Measurements from ENCODE around the gene GTF2A2. TPM values are rescaled to one million over a fixed set of nuclear protein-coding genes. Genes with fewer than 3 reads are reported as not detected.

GTF2A2 gene
- total RNA-seq, 4 donors from 2014 or later = 13.1 to 49.8 (median 22.9) TPM

- peaks cover 0 to 53% (median 21%) of the 10 kb centered on the region in 4 donors for H3K4me1 ChIP-seq
- H3K27ac ChIP-seq = peak overlapping the region; percentile 96 to 98 (median 98)
- H3K27me3 ChIP-seq = no peaks in the 10 kb centered on the region
- peak; percentile 84 to 87 for DNase-seq (ENCODE audit: low spot score in 2 of 2)
- H3K9me3 ChIP-seq = no peaks in the 10 kb centered on the region
- H3K4me3 ChIP-seq = peak overlapping the region; percentile 78 to 100 (median 91)
- H3K36me3 ChIP-seq = no peaks in the 10 kb centered on the region
- TF ChIP-seq POLR2A (IDR thresholded peaks at IDR 0.05) (no peak), EP300 (IDR thresholded peaks at IDR 0.05) (no peak), CTCF (IDR thresholded peaks at IDR 0.05) (no peak)
- 1 to 2% methylated on average over 25 of the region's 25 CpGs for WGBS, 2 donors
Observed at GRCh38 chr15:59689626-59690236, 32.4 kb upstream of the GTF2A2 start.

- peak; percentile 98 for DNase-seq (ENCODE audit: low spot score in 2 of 2)
- H3K4me3 ChIP-seq = peak within 1 kb of the TSS; percentile 78 to 100 (median 91)
- H3K4me1 ChIP-seq = peaks cover 0 to 59% (median 24%) of the 10 kb centered on the region in 4 donors
- H3K27me3 ChIP-seq = no peaks in the 10 kb centered on the region
- no peaks in the 10 kb centered on the region for H3K36me3 ChIP-seq
- peak within 1 kb of the TSS; percentile 96 to 98 (median 98) for H3K27ac ChIP-seq
- peak; percentile 54 to 91 for TF ChIP-seq EP300 (IDR thresholded peaks at IDR 0.05)
- TF ChIP-seq POLR2A (IDR thresholded peaks at IDR 0.05) = peak; percentile 78 to 84
- TF ChIP-seq CTCF (IDR thresholded peaks at IDR 0.05) = peak in 1 of 5 experiments; percentile 19
- 0% methylated on average over 36 to 68 of the region's 78 CpGs for WGBS, 2 donors
- H3K9me3 ChIP-seq = no peaks in the 10 kb centered on the region
Observed at GRCh38 chr15:59688782-59689625, 31.7 kb upstream of the GTF2A2 start, which contains the start of gene BNIP2. TSS of gene BNIP2 (minus strand) at chr15:59689320. CDS start at chr15:59682457, 6,863 bp downstream.

- DNase-seq (ENCODE audit: low spot score in 2 of 2) = peak in 1 of 2 donors; percentile 78
- Histone ChIP-seq H3K4me3 (peak overlapping the region; percentile 78 to 100 (median 91)), H3K27me3 (no peaks in the 10 kb centered on the region), H3K9me3 (no peaks in the 10 kb centered on the region), H3K36me3 (peaks cover 0 to 3% (median 0%) of the 10 kb centered on the region in 3 donors), H3K4me1 (peaks cover 0 to 59% (median 24%) of the 10 kb centered on the region in 4 donors), H3K27ac (peak overlapping the region; percentile 96 to 98 (median 98))
- no peak for TF ChIP-seq POLR2A (IDR thresholded peaks at IDR 0.05)
- peak in 1 of 2 donors; percentile 53 for TF ChIP-seq EP300 (IDR thresholded peaks at IDR 0.05)
- TF ChIP-seq CTCF (IDR thresholded peaks at IDR 0.05) = no peak
- 0 to 1% methylated on average over 15 of the region's 15 CpGs for WGBS, 2 donors
Observed at GRCh38 chr15:59688423-59688781, 31.1 kb upstream of the GTF2A2 start.

- H3K27ac ChIP-seq = peak overlapping the region; percentile 2 to 98 (median 98)
- H3K4me3 ChIP-seq = peak overlapping the region; percentile 78 to 100 (median 91)
- no peak for DNase-seq (ENCODE audit: low spot score in 2 of 2)
- H3K9me3 ChIP-seq = no peaks in the 10 kb centered on the region
- 26 to 34% methylated on average over 5 of the region's 5 CpGs for WGBS, 2 donors
- TF ChIP-seq EP300 (IDR thresholded peaks at IDR 0.05) = no peak
- TF ChIP-seq POLR2A (IDR thresholded peaks at IDR 0.05) = no peak
- TF ChIP-seq CTCF (IDR thresholded peaks at IDR 0.05) = no peak
- no peaks in the 10 kb centered on the region for H3K27me3 ChIP-seq
- H3K4me1 ChIP-seq = peaks cover 0 to 59% (median 24%) of the 10 kb centered on the region in 4 donors
- peaks cover 0 to 4% (median 0%) of the 10 kb centered on the region in 3 donors for H3K36me3 ChIP-seq
Observed at GRCh38 chr15:59687836-59688235, 30.5 kb upstream of the GTF2A2 start.

All from tibial nerve (tissue), 4 donors.